ACC112 (cell line): ENCODE measurements around the gene FNIP1.
A peak's percentile ranks its signal among the peaks of the same experiment; 100 is the strongest.
"Not testable (repeated sequence)": the region's sequence is repeated elsewhere in the genome, so short reads cannot be mapped to it uniquely, and the experiment has no call there.

Experiments
- H2AFZ ChIP-seq: fragments of 200-600 bp; sonication (generic); one replicate; pipeline ENCODE4 v1.6.0; 2017; ENCODE audit warnings: antibody characterized with exemption, low read length; ENCODE audit not compliant: unreplicated experiment
- H3K27ac ChIP-seq: fragments of 200-600 bp; sonication (generic); 2 replicates; pipeline ENCODE4 v1.5.1; 2014; ENCODE audit warnings: low read depth, mild to moderate bottlenecking, antibody characterized with exemption, low read length, moderate library complexity
- H3K27me3 ChIP-seq: fragments of 200-600 bp; sonication (generic); 2 replicates; pipeline ENCODE4 v1.6.1; 2014; ENCODE audit warnings: mild to moderate bottlenecking, antibody characterized with exemption, low read length, moderate library complexity, mixed read lengths; ENCODE audit not compliant: insufficient read depth
- H3K36me3 ChIP-seq: fragments of 200-600 bp; sonication (generic); 2 replicates; pipeline ENCODE4 v1.6.1; 2016; ENCODE audit warnings: mild to moderate bottlenecking, antibody characterized with exemption, low read length, moderate library complexity, mixed read lengths; ENCODE audit not compliant: insufficient read depth
- H3K4me1 ChIP-seq: fragments of 200-600 bp; sonication (generic); one replicate; pipeline ENCODE4 v1.6.1; 2016; ENCODE audit warnings: low read length, mixed read lengths; ENCODE audit not compliant: insufficient read depth, unreplicated experiment, control insufficient read depth
- H3K4me3 ChIP-seq: fragments of 200-600 bp; sonication (generic); 2 replicates; pipeline ENCODE4 v1.5.1; 2014; ENCODE audit warnings: mild to moderate bottlenecking, low read depth, low read length
- H3K79me2 ChIP-seq: fragments of 200-600 bp; sonication (generic); one replicate; pipeline ENCODE4 v1.6.0; 2016; ENCODE audit warnings: low read length; ENCODE audit not compliant: control insufficient read depth, unreplicated experiment, insufficient read depth

The FNIP1 gene

DNA sequence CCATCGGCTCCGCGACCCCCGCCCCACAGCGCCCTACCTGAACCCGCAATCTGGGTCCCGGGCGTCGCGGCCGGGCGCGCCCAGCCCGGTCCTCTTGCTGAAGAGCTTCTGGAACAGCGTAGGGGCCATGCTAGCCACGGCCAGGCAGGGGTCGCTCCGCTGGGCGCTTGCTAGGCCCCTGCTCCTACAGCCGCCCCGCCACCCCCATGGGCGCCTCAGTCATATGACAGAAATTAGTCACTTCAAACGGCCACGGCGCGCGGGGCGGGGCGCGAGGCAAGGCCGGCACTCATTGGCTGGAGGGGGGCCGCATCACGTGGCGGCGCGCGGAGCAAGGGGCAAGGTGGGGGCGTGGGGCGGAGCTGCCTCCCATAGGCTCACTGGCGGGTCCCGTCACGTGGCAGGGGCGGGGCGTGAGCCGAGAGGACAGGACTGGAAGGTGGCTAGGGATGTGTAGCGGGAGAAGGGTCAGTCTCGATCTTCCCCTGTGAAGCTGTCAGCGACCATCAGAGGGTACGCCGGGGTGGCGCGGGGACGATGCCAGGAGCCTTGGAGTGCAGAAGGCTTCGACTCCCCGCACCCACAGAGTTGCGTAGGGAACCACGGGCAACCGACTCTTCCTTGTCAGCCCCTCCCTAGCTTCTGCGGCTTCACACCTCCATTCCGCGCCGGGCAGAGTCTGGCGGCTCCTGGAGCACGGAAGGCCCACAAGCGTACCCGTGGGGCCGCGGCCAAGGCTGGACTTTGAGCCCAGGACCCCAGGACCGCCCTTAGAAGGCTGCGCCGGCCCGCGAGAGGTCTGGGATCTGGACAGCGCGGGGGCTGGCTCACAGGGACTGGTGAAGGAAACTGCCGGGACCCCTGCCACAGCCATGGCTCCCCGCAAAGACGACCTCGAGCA, at the start of gene FNIP1:
TSS of gene FNIP1 (minus strand) at position 225 of the 901 bp plus-strand sequence. CDS start at position 129, 96 bp downstream.
- peaks cover 45% of the 10 kb centered on the region for H3K79me2 ChIP-seq
- peak within 1 kb of the TSS; percentile 91 for H2AFZ ChIP-seq
- no peaks in the 10 kb centered on the region for H3K27me3 ChIP-seq
- H3K36me3 ChIP-seq: no peaks in the 10 kb centered on the region
- H3K4me3 ChIP-seq: peak within 1 kb of the TSS; percentile 82
- peak within 1 kb of the TSS; percentile 91 for H3K27ac ChIP-seq
- H3K4me1 ChIP-seq: peaks cover 14% of the 10 kb centered on the region

DNA sequence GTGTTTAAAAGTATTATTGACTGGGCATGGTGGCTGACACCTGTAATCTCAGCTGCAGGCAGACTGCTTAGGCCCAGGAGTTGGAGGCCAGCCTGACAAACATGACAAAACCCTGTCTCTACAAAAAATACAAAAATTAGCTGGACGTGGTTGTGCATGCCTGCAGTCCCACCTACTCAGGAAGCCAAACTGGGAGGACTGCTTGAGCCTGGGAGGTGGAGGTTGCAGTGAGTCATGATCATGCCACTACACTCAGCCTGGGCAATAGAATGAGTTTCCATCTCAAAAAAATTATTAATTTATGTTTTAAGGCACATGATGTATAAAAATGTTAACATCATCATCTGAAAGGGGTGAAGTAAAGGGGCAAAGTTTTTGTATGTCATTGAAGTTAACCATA, 49.7 kb upstream of the FNIP1 start:
- Histone ChIP-seq H2AFZ (no peak overlapping the region), H3K27ac (no peak overlapping the region), H3K4me3 (no peak overlapping the region), H3K79me2 (no peaks in the 10 kb centered on the region), H3K27me3 (no peaks in the 10 kb centered on the region), H3K4me1 (no peaks in the 10 kb centered on the region), H3K36me3 (no peaks in the 10 kb centered on the region)

- Histone ChIP-seq H3K4me3 (no peak overlapping the region), H3K27ac (no peak overlapping the region), H3K36me3 (no peaks in the 10 kb centered on the region), H3K79me2 (no peaks in the 10 kb centered on the region), H2AFZ (no peak overlapping the region), H3K27me3 (no peaks in the 10 kb centered on the region), H3K4me1 (no peaks in the 10 kb centered on the region)
Measured at GRCh38 chr5:131845828-131846227, 49.0 kb upstream of the FNIP1 start.

- not testable (repeated sequence) for H3K79me2 ChIP-seq, H3K4me3 ChIP-seq, H3K36me3 ChIP-seq, H3K27ac ChIP-seq, H2AFZ ChIP-seq, H3K4me1 ChIP-seq
- peaks cover 17% of the 10 kb centered on the region; the same call in 1 of the 2 replicates for H3K27me3 ChIP-seq
Measured at GRCh38 chr5:131842971-131843370, 46.2 kb upstream of the FNIP1 start.

DNA sequence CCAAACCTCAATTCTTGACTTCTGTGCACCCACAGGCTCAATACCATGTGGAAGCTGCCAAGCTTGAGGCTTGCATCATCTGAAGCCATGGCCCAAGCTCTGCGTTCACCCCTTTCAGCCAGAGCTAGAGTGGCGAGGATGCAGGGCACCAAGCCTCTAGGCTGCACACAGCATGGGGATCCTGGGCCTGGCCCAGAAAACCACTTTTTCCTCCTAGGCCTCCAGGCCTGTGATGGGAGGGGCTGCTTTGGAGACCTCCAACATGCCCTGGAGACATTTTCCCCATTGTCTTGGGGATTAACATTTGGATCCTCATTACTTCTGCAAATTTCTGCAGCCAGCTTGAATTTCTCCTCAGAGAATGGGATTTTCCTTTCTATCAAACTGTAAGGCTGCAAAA, 35.9 kb upstream of the FNIP1 start:
- not testable (repeated sequence) for H3K4me3 ChIP-seq, H3K36me3 ChIP-seq, H3K79me2 ChIP-seq

DNA sequence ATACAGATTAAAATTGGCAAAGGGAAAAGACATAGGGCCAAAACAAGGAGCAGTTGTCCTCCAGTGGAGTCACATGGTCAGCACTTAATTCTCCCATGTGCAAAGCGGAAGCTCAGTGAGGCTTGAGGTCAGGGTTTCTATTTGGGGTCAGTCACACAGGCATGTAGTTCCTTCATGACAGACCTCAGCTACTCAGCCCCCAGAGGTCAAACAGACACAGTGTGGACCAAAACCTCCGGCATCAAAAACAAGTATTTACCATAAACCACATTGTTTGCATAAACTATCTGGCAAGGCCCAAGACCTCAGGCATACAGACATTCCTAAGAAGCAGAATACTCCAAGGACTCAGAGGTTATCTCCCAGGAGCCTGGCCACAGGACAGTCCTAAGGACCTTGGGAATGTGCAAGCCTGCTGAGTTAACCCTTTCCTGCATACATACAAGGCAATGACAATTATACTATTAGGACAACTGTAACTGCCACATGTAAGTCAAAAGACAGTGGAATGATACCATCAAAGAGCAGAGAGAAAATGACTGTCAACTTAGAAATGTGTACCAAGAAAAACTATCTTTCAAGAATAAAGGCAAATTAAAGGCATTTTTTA, 28.7 kb upstream of the FNIP1 start:
- no peaks in the 10 kb centered on the region for H3K4me1 ChIP-seq
- H3K79me2 ChIP-seq: no peaks in the 10 kb centered on the region
- H3K4me3 ChIP-seq: no peak overlapping the region
- H2AFZ ChIP-seq: no peak overlapping the region
- H3K36me3 ChIP-seq: no peaks in the 10 kb centered on the region
- H3K27me3 ChIP-seq: peaks cover 16% of the 10 kb centered on the region
- H3K27ac ChIP-seq: no peak overlapping the region

More for the DNA sequence above, 35.9 kb upstream of the FNIP1 start:
- H3K27me3 ChIP-seq: peaks cover 27% of the 10 kb centered on the region
- H3K27ac ChIP-seq, H3K4me1 ChIP-seq, H2AFZ ChIP-seq: not testable (repeated sequence)

GRCh38 chr5:131824631-131825030, 27.8 kb upstream of the FNIP1 start:
- Histone ChIP-seq H3K4me1 (no peaks in the 10 kb centered on the region), H3K27me3 (peaks cover 9% of the 10 kb centered on the region), H3K36me3 (no peaks in the 10 kb centered on the region), H3K27ac (no peak overlapping the region), H3K4me3 (no peak overlapping the region), H2AFZ (no peak overlapping the region), H3K79me2 (no peaks in the 10 kb centered on the region)

GRCh38 chr5:131821221-131821620, 24.4 kb upstream of the FNIP1 start:
- Histone ChIP-seq H3K27ac (no peak overlapping the region), H3K79me2 (no peaks in the 10 kb centered on the region), H3K36me3 (no peaks in the 10 kb centered on the region), H3K4me1 (no peaks in the 10 kb centered on the region), H3K27me3 (no peaks in the 10 kb centered on the region), H3K4me3 (no peak overlapping the region), H2AFZ (no peak overlapping the region)

DNA sequence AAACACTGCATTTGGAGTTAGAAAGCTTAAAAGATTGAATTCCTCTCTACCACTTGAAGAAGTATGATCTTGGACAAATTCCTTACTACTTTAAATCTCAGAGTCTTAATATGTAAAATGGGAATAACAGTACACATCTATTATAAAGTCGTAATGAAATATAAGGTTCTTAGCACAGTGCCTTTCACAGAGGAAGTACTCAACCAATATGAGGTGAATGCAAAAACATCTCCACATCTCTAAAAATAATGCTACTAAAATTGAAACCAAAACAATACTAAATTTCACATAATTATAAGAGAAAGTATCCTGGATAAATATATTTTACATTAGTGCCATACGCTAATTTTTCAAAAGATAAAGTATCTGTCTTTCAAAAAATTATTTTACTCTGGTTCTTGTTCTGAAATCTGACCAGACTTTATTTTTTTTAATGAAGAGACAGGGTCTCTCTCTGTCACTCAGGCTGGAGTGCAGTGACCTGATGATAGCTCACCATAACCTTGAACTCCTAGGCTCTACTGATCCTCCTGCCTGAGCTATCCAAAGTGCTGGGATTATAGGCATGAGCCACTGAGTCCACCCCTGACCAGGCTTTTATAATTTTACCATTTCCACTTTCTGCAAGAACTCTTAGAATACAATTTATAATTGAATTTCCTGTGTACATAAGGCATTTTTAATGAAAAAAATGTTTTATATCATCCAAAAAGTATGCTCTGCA, 21.3 kb upstream of the FNIP1 start:
- Histone ChIP-seq H3K27ac (no peak overlapping the region), H3K27me3 (no peaks in the 10 kb centered on the region), H2AFZ (no peak overlapping the region), H3K4me3 (no peak overlapping the region), H3K79me2 (no peaks in the 10 kb centered on the region), H3K36me3 (no peaks in the 10 kb centered on the region), H3K4me1 (peaks cover 9% of the 10 kb centered on the region)

- Histone ChIP-seq H3K4me1 (peaks cover 9% of the 10 kb centered on the region), H3K27me3 (no peaks in the 10 kb centered on the region), H2AFZ (no peak overlapping the region), H3K4me3 (no peak overlapping the region; the same call in 1 of the 2 replicates), H3K27ac (peak overlapping the region; percentile 20; the same call in 1 of the 2 replicates), H3K79me2 (no peaks in the 10 kb centered on the region), H3K36me3 (no peaks in the 10 kb centered on the region)
Measured at GRCh38 chr5:131814990-131815389, 18.2 kb upstream of the FNIP1 start.
